ENCODE measurements around the gene TNMD.
"Not testable (repeated sequence)": the region's sequence is repeated elsewhere in the genome, so short reads cannot be mapped to it uniquely, and the experiment has no call there.

TNMD gene

GRCh38 chrX:100584611-100585010, at the start of gene TNMD:
TNMD (plus strand) TSS chrX:100584936; CDS start chrX:100585019, 83 bp downstream.
- ChIA-PET CTCF (no interaction called here), POLR2A (no interaction called here)
- DNase-seq (ENCODE audit: low read depth, low spot score), result no peak
- no peak within 1 kb of the TSS for H3K4me3 ChIP-seq (ENCODE audit: low read depth, low read length)
- TF ChIP-seq CTCF (IDR thresholded peaks at IDR 0.05; ENCODE audit: insufficient read depth, low read length, missing control alignments), result no peak

GRCh38 chrX:100565534-100565933, 19.2 kb upstream of the TNMD start:
- POLR2A ChIA-PET; H3K4me3 ChIP-seq (ENCODE audit: low read depth, low read length); DNase-seq (ENCODE audit: low read depth, low spot score): not testable (repeated sequence)
- CTCF ChIA-PET, result interaction anchor here (0.6 kb wide), 1 partner anchor 203 kb away, joined by 3 read pairs; no protein-coding TSS in a partner anchor

GRCh38 chrX:100586747-100587146, 2.0 kb downstream of the TNMD start:
- POLR2A ChIA-PET, result no interaction called here
- H3K4me3 ChIP-seq (ENCODE audit: low read depth, low read length), result no peak overlapping the region
- DNase-seq (ENCODE audit: low read depth, low spot score), result no peak
- TF ChIP-seq CTCF (IDR thresholded peaks at IDR 0.05; ENCODE audit: insufficient read depth, low read length, missing control alignments), result no peak
- CTCF ChIA-PET, result no interaction called here

- H3K4me3 ChIP-seq (ENCODE audit: low read depth, low read length), result no peak overlapping the region
- TF ChIP-seq CTCF (IDR thresholded peaks at IDR 0.05; ENCODE audit: insufficient read depth, low read length, missing control alignments), result no peak
- DNase-seq (ENCODE audit: low read depth, low spot score), result no peak
- POLR2A ChIA-PET, result no interaction called here
- CTCF ChIA-PET, result no interaction called here
Measured at GRCh38 chrX:100587861-100588260, 3.1 kb downstream of the TNMD start.

- no peak for TF ChIP-seq CTCF (IDR thresholded peaks at IDR 0.05; ENCODE audit: insufficient read depth, low read length, missing control alignments)
- H3K4me3 ChIP-seq (ENCODE audit: low read depth, low read length), result no peak overlapping the region
- CTCF ChIA-PET, result interaction anchor here (0.9 kb wide), 1 partner anchor 46 kb away, joined by 3 read pairs; no protein-coding TSS in a partner anchor
Measured at GRCh38 chrX:100591256-100592051, 6.7 kb downstream of the TNMD start.

GRCh38 chrX:100593126-100593525, 8.4 kb downstream of the TNMD start:
- DNase-seq (ENCODE audit: low read depth, low spot score), result no peak
- ChIA-PET CTCF (no interaction called here), POLR2A (no interaction called here)
- TF ChIP-seq CTCF (IDR thresholded peaks at IDR 0.05; ENCODE audit: insufficient read depth, low read length, missing control alignments), result no peak
- H3K4me3 ChIP-seq (ENCODE audit: low read depth, low read length), result no peak overlapping the region

More at GRCh38 chrX:100591256-100592051, 6.7 kb downstream of the TNMD start:
- POLR2A ChIA-PET, result no interaction called here
- no peak for DNase-seq (ENCODE audit: low read depth, low spot score)

GRCh38 chrX:100593581-100593980, 8.8 kb downstream of the TNMD start:
- H3K4me3 ChIP-seq (ENCODE audit: low read depth, low read length), result no peak overlapping the region
- POLR2A ChIA-PET, result no interaction called here
- TF ChIP-seq CTCF (IDR thresholded peaks at IDR 0.05; ENCODE audit: insufficient read depth, low read length, missing control alignments), result no peak
- CTCF ChIA-PET, result no interaction called here
- no peak for DNase-seq (ENCODE audit: low read depth, low spot score)
